ENCODE data around the gene NMNAT1.
"Not testable (repeated sequence)": the region's sequence is repeated elsewhere in the genome, so short reads cannot be mapped to it uniquely, and the experiment has no call there.

The NMNAT1 gene

DNA sequence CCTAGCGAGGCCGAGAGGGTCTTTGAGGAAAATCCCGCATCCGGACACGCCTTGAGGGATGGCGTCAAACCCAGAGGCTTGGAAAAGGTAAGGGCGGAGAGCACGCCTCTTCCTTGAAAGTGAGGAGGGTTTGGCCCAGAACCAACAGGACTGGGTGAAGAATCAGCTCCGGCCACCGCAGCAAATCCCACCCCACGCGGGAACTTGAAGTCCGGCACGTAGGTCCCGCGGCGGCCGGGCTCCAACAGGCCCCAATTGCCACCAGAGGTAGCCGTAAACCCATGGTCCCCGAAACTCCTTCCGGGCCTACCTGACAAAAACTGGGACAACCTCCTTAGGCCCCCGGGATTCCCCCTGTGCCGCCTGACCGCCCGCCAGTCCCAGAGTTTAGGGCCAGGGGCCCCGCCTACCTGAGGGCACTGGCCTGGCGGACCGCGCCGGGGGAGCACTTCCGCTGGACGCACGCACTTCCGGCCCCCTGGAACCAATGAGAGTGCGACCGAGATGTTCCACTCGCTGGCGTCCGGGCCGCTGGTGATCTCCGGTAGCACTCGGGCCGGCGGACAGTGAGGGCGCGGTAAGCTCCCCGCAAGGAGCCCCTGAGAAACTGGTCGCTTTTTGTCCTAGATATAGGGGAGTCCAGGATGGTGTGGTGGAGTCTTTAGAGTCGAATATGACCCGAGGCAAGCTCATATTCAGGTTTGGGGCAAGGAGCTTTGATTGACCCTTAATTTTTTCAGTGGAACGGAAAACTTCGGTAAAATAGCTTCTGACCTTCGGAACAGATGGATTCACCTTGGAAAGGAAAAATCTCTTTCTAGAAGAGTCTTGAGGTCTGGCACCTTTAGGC, at the start of gene NMNAT1, which contains the start of gene LZIC:
NMNAT1 (plus strand) TSS at position 537 of the 850 bp plus-strand sequence. CDS start 28,599 bp downstream, outside the sequence.
LZIC (minus strand) TSS at position 453 of the 850 bp plus-strand sequence. CDS start 6,772 bp downstream, outside the sequence.
- FAIRE-seq: no peak

DNA sequence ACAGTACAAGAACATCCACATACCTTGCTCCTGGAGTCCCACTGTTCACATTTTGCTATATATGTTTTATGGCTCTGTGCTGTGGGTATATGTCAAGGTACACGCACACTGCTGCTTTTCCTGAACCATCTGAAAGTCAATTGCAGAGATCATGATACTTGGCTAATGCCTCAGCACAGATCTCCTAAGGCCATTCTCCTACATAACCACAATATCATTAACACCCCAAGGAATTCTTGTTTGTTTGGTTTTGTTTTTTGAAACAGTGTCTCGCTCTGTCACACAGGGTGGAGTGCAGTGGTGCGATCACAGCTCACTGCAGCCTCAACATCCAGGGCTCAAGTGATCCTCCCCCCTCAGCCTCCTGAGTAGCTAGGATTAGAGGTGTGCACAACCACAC, 49.2 kb upstream of the NMNAT1 start:
- no peak for FAIRE-seq

DNA sequence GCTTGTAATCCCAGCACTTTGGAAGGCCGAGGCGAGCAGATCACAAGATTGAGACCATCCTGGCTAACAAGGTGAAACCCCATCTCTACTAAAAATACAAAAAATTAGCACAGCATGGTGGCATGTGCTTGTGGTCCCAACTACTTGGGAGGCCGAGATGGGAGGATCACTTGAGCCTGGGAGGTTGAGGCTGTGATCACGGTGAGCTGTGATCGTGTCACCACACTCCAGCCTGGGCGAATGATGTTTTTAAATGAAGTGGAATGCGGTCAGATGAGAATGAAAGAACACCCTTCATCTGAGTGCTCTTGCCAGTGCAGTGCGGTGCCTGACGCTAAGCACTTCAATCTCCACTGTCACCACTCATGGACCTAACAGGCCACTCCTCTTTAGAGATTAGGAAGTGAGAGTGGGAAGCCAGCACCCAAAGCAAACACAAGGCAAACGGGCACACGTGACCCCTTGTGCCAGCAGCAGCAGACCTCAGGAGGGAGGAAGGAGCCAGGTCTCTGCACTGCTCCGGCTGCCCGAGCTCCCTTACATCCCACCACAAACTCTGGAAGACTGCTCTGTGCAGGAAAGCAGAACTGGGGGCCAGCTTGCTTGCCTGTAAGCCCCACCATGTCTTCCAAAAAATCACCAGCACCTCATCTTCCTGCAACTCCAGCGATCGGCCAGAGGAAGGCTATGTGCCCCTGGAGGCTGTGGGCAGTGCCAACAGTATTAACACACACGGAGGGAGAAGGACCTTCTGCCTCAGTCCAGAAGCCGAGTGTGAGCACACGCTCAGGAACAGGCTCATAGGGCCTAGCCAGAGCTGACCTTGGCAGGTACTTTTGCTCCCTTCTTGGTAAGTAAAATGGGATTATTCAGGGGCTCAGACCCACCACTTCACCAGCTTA, 42.9 kb upstream of the NMNAT1 start:
- FAIRE-seq: no peak

DNA sequence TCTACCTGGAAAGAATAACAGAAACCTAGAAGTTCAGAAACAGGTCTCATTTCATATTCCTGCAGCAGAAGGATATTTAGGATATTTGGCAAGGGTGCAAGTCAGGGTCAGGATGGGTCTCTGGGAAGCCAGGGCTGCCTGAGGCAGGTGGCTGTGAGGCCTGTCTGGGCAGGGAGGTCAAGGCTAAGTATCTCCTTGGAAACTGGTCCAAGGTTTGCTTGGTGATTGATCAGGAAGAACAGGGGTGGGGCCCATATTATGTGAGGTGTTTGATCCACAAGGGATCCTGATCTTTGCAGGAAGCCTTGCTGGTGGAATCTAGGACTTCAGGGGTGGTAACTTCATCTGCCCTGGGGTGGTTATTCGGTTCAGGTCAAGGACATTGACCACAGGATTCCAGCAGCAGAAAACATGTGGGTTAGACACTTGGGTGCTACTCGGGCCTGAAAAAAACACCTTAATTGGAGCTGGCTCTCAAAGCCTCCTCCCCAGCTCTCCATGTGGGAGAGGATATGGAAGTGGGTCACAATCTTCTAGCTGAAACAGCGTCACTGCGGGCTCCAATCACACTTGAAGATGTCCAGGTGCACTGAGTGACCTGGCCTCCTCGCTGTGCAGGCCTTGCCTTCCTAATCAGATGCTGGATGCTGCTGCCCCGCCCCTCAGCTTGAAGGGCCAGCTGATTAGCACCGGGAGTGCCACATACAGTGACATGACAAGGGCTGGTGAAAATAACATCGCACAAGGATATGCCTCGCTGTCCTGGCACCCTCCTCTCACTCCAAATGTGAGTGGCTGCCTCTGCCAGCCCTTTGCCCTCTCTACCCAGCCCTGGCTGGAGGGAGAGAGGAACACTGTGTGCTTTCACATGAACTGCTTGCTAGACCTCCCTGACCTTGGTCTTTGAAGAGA, 41.9 kb upstream of the NMNAT1 start:
- no peak for FAIRE-seq

DNA sequence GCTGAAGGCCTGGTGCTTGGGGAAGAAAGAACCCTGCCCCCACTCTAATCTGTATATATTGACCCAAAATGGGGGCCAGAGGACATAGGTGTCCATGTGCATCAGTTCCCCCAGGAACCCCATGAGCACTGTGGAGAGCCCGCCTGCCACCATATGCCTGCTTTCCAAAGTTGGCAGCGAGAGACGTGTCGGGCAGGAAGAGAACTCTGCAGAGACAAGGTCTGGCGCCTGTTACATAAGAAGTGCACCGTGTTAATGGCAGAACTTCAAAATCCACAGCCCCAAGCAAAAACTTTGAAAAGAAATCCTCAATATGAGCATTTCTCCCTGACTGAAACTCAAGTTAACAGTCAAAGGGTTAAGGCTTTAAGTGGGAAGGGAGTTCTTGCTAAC, 41.2 kb upstream of the NMNAT1 start:
- FAIRE-seq: no peak

DNA sequence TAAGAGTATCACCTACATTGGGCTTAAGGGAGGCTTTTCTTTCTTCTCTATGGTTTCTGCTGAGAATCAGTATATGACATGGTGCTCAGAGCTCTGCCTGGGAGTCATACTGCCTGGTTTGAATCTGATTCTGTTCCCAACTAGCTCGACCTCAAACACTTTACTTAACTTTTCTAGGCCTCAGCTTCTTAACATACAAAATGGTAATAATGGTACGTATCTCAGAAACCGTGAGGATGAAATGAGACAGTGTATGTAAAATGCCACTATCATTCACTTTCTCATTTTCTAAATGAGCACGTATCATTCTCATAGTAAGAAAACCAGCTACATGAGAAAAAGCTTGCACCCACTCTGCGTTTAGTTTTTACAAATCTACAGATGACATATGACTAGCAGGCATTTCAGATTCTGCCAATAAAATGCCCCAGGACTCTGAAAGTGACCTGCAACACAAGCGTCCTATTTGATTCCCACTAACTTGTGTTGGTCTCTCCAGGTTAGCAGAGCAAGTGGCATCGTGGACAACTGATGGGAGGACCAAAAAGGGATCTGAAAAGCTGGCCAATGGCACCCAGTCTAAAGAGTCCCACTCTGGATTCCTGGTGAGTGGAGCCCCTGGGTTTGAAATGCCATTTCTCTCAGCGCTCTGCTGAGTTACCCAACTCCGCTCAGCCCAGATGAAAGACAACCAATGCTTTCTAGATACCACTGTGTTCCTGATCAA, 39.3 kb upstream of the NMNAT1 start:
- FAIRE-seq: no peak

DNA sequence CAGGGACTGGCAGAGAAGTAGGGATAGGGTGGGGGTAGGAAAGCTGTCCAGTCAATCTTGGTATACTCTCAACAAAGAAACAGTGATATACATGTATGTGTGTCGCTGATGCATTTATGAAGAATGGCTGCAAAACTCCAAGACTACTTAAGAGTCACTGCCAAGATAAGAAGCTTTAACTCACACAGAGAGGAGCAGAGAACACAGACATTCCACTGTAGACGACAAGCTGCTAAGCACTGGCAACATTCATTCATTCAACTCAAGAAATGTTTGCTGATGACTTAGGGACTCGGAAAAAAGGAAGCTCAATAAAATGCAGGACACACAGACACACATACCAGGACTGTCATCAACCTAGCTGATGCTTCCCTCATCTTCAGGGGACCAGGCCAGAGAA, 38.7 kb upstream of the NMNAT1 start:
- no peak for FAIRE-seq

DNA sequence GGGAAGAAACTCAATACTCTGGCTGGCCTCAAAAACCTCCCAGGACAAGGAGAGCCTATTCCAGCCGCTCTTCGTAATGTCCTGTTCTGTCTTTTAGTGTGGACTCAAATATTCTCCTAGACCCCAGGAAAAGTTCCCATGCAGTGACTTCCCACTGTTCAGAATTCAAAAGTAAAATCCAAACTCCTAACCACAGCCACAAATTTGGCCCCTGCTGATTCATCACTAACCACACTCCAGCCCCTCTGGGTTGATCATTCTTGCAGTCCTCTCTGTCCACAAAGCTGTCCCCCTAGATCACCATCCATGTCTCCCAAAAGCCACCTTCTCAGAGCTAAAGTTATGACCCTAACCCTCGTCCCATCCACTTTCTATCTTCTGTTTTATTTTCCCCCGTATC, 38.3 kb upstream of the NMNAT1 start:
- no peak for FAIRE-seq

DNA sequence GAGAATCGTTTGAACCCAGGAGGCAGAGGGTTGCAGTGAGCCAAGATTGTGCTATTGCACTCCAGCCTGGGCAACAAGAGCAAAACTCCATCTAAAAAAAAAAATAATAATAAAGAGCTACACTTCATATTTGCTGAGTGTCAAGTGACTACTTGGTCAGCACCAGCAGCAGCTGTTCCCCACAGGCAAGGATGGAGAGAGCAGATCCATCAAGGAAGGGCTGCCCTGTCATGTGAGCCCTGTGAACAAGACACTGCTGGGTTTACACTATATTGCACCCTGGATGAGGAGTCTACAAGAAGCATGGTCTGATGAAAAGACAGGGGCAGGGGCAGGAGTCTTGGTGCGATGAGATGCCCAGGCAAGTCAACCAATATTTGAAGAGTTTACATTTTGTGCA, 36.8 kb upstream of the NMNAT1 start:
- FAIRE-seq: no peak

DNA sequence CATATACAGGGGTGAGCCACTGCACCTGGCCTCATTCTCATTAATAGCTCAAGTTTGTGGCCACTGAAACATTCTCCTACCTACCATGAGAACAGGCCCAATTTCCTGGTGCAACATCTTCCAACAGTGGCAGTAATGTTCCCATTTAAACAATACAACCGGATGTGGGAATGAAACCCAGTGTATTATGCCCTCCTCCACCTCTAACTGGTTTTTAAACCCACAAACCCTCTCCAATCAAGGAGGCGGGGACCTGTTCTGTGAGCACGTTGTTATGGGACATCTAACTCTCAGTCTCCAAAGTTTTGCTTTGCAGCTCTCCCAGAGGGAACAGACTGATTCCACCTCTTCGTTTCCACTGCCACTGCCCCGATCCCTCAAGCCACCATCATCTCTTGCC, 35.8 kb upstream of the NMNAT1 start:
- FAIRE-seq: no peak

DNA sequence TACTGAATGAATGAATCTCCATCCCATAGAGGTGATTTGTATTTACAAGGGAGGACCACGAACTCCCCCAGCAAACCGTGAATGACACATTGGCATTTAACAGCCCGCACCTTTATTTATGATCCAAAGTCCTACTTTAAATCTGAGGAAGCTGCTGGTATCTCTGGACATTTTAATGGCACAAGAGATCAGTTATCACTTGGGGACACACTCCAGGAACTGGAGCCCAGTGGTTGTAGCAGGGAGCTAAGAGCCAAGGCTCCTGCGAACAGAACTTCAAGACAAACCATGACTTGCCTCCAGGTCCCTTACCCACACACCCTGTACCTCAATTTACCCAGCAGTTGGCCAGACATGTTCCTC, 34.4 kb upstream of the NMNAT1 start:
- no peak for FAIRE-seq

DNA sequence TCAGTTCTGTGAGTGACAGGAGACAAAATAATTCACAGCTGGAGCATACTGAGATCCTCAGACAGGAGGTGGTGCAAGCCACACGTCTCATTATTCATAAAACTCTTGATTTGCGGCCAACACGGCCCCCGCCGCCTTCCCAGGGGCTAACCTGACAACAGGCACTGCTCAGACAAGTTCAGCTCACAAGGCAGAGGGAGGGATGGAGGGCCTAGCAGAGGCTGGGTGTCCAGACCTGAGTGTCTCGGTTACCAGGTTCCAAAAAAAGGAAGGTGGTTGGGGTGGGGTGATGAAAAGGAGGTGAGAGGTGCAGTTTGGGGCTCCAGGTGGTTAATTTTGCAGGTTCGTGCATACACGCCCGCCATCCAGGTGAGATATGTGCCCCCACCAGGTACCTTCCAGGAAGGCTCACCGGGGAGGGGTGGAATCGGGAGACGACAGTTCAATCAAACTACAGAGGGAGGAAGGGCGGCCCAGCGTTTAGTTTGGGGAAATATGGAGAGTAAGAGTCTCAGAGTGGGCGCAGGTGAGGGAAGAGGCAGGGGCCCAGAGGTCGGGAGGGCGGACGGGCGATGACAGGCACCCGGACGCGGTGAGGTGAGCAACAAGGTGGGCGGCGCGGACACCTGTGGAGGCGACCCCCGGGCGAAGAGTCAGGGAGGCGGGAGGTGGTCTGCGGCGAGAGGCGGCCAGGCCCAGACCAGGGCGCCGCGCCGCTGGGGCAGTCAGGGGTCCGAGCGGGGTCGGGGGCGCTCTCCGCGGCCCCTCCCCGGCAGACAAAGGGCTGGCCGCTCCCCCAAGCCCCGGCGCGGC, 33.8 kb upstream of the NMNAT1 start:
- FAIRE-seq: no peak

DNA sequence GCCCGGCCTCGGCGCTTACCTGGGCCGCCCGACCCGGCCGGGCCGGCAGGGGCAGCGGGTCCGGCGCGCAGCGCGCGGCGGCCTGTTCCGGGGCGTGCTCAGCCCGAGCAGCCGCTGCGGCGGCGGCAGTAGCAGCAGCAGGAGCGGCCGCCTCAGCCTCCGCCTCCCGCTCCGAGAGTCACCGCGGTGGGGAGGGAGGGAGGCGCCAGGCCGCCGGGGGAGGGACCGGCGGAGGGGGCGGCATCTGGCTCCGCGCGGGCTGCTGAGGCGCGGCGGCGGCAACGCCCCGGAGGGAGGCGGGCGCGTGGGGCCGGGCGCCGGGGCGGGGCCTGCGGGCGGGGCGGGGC, 33.2 kb upstream of the NMNAT1 start, which contains the start of gene CTNNBIP1:
CTNNBIP1 (minus strand) TSS at position 194 of the 347 bp plus-strand sequence. CDS start 38,205 bp downstream, outside the sequence.
- FAIRE-seq: no peak

DNA sequence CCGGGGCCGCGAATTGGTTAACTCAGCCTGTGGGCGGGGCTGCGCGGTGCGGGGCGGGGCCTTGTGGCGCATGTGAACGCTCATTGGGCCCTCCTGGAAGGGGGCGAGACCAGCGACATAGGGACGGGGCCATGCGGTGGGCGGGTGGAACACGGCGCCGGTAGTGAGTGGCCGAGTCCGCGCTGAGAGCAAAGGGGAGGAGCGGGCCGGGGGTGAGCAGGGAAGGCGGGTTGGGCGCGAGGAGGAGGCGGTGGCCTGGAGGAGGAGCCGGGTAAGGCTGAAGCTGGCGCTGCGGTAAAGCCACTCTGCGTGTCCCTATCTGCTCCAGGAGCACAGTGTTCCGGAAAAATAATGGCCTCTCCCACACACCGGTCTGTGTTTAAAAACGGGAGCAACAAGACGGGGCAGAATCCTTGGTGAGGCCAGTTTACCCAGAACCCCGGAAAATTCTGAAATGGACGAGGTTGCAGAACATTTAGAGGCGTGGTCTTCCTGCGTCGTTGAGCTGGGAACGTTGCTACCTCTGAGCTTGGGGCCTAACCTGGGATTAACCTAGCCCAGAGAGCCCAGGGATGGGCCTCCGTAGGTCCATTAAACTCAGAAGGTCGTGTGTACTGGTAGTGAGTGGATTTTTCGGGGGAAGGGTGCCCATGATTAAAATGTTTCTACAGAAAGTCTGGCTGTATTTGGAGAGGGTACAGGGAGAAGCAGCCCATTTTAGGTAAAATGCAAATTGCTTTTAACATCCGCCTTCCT, 32.7 kb upstream of the NMNAT1 start:
- FAIRE-seq: peak; percentile 43

DNA sequence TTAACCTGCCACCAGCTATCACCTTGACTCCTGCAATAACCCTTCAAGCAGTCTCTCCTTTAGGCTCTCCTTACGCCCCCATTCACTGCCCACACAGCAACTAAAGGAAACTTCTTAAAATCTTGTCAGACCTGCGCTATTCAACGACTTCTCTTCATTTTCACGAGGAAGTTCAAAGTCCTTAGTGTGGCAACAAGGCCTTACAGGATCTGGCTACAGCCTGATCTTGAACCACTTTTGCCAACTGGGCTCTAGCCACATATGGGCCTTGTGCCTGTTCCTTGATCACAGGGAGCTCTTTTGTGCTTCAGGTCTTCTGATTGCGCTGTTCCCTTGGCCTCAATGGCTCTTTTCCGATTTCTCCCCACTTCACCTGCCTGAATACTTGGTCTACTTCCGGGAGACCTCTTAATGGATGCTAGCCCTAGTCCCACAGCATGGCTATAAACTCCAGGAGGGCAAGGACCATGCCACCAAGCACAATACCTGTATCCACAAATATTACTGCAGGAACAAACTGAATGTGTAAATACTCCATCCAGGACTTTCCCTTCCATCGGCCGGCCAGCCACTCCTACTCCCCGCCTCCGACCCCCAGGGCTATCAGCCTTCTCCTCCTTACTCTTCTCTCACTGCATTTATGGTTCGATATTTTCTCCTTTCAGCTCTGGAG, 30.9 kb upstream of the NMNAT1 start:
- no peak for FAIRE-seq

DNA sequence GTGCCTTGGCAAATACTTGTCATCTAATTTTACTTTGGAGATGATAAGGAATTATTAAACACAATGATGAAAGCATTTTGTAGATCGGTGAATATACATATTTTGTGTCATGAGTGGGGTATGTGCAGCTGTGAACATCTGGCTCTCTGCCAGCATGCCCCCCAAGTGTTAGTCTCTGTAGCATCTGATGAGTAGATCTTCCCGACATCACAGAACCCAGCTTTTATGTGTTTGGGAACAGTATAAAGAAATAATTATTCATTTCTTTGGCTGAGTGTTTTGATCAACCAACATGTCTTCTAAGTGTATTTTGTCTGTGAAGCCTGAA, 28.7 kb upstream of the NMNAT1 start:
- FAIRE-seq: no peak

DNA sequence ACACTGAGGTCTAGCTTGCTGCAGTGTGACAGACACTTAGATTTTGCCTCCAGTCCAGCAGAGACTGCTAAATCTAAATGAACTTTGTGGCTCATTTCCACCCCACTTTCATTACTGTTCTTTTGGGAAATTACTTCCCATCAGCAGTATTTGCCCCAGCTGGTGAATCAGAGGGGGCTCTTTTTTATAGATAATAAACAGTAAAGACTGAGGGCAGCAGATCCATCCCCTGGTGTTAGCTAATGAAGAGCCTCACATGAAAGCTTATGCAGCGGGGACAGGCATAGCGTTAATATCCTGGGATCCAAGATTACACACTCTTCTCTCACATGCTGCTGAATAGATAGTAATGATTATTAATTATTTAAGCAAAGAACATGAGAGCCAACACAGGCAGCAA, 26.8 kb upstream of the NMNAT1 start:
- FAIRE-seq: no peak

DNA sequence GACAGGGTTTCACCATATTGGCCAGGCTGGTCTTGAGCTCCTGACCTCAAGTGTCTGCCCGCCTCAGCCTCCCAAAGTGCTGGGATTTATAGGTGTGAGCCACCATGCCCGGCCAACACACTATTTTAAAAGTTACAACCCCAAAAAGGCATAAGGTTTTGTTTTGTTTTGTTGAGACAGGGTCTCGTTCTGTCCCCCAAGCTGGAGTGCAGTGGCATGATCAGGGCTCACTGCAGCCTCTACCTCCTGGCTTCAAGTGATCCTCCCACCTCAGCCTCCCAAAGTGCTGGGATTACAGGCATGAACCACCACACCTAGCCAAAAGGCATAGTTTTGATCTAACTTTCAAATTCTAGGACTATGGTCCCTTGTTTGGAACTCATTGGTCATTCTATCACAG, 25.8 kb upstream of the NMNAT1 start:
- FAIRE-seq: not testable (repeated sequence)

DNA sequence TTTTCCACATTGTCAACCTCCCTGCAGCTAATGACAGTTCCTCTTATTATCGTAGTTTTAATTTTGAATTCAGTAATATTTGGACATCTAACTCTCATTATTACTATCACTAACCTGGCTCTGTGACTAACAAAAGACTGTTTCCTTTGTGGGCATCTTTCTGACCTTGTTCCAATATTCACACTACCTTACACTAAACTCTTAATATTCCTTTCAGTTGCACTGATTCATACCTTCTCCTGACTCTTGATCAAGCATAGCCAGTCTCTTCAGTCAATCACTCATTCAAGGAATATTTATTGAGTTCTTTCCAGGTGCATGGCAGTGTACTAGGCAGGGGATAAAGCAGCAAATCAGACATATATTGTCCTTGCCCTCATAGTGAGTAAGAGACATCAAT, 25.4 kb upstream of the NMNAT1 start:
- FAIRE-seq: no peak

DNA sequence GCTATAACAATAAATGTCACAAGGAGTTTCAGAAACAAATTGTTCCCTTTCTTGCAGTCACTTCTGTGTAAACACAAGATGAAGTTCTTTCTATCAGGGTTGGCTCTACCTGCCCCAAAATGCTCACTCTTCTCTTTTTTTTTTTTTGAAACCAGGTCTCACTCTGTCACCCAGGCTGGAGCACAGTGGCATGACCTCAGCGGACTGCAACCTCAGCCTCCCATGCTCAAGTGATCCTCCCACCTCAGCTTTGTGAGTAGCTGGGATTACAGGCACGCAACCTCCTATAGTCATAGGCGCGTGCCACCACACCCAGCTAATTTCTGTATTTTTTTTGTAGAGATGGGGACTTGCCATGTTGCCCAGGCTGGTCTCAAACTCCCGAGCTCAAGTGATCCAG, 22.7 kb upstream of the NMNAT1 start:
- FAIRE-seq: no peak
